HG02763 (cell line): Measurements from ENCODE around the gene KCNIP2.

Experiments used
- ATAC-seq: cut with Tn5 transposase; IDR thresholded peaks from one replicate; pipeline ENCODE4 v1.9.1; 2021; ENCODE audit warnings: mild to moderate bottlenecking, moderate library complexity; ENCODE audit not compliant: unreplicated experiment

Gene KCNIP2

DNA sequence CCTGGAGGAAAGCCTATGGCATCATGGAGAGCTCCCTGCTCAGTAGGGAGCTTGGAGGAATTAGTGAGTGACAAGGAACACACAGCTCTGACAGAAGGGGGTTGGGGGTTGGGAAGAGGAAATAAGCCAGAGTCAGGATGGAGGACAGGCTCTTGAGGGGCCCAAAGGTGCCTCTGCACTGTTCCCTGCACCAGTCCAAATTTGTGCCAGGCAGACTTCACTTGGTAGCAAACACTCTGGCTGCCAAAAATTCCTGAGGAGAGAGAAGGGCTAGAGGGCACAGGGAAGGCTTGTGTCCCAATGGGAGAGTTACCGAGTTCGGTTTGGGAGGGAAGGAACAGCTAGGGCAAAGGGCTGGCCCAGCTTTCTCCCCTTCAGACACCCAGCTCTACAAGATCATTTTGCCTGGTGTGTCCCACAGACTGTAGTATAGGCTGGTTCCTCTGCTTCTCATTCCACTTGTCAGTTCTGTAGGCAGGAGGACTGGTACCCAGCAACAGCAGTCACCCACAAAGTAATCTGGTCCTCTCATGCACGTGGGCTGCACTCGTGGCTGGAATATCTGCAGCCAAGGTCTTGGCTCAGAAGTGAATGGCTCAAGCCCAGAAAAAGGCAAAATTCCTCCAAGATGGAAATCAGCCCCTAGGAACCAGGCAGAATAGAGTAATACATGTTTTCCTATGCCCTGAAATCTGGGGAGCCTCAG lies 8.0 kb upstream of the KCNIP2 start:
- no peak for ATAC-seq

DNA sequence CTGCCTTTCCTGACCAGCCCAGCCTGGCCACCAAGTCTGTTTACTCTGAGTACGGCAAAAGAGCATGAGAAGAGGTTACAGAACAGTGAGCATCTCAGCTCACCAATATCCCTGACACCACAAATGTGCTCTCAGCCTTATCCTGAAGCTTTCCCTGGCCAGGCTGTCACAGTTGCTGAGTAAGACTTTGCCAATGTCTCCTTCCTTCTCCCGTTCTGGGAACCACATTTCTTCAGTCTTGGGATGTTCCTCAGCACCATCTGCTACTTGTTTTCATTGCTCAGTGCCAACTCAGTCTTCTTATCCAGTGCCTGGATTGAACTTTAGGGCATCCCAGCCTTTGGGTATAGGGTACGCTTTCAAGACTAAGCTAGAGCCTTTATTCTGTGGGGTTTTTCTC lies 7.1 kb upstream of the KCNIP2 start:
- no peak for ATAC-seq

DNA sequence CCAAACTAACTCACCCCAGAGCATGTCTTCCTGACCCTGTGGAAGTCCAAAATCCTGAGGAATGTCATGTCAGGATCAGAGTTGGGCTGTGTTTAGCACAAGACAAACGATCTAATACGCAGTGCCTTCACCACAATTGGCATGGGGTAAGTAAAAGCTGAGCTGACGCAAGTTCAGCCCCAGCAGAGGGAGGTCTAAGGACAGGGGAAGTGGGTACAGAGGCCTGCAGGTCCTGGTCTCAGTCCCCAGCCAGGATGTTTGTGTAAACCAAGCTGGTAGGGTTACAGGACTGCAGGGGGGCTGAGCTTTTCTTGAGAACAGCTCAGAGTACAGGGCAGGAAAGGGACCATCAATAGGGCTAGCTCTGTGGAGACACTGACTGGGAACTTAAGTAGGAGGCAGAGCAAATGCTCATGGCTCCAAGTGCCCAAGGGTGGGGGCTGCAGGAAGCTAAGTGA lies 5.3 kb upstream of the KCNIP2 start:
- no peak for ATAC-seq

DNA sequence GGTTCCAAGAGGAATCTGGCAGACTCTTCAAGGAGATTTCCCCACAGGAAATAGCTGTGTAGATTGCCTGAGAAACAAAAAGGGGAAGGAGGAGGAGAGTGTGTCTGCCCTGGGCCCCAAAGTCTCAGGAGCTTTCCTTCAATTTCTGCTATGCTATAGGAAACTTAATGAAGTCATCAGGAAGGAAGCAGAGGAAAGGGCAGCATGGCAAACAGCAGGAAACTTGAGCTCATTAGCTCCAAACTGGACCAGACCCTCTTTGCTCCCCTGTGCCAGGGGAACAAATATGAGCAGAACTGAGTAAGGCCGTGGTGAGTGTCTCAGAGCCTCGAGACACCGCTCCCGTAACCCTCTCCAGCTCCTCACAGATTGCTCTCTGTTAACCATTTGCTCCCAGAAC lies 4.8 kb upstream of the KCNIP2 start:
- ATAC-seq = no peak

DNA sequence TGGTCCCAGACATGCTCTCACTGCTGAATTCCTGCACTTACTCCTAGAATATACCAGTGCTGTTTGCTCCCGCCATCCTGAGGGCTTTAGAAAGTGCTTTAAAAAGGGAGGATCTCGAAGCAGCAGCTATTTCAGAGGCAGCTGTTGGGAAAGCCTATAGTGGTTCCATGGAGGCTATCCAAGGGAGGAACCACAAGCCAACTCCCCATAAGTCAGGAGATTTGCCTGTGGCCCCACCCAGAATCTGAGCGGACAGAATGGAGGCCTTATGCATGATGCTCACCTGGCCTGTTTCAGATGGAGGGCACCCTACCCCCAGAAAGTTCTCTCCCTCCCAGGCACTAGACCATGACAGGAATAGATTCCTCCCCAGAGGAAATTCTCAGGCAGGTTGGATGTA lies 2.3 kb upstream of the KCNIP2 start:
- ATAC-seq = no peak

DNA sequence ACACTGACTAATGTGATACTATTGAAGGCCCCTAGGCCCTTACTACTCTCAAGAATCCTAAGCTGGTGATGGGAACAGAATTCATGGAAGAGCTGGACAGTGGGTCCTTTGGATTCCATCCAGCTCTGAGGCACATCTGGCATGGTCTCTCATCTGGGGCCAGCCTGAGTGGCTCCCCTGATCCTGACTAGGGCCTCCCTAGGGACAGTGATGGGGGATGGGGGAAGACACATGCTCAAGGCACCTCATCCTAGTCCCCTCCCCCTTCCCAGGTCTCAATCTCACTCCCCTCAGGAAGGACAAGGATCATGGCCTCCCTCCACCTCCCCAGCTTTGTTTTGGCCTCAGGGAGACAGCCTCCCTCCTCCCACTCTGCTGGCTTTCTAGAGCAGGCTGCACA lies 1.8 kb downstream of the KCNIP2 start:
- ATAC-seq = no peak

DNA sequence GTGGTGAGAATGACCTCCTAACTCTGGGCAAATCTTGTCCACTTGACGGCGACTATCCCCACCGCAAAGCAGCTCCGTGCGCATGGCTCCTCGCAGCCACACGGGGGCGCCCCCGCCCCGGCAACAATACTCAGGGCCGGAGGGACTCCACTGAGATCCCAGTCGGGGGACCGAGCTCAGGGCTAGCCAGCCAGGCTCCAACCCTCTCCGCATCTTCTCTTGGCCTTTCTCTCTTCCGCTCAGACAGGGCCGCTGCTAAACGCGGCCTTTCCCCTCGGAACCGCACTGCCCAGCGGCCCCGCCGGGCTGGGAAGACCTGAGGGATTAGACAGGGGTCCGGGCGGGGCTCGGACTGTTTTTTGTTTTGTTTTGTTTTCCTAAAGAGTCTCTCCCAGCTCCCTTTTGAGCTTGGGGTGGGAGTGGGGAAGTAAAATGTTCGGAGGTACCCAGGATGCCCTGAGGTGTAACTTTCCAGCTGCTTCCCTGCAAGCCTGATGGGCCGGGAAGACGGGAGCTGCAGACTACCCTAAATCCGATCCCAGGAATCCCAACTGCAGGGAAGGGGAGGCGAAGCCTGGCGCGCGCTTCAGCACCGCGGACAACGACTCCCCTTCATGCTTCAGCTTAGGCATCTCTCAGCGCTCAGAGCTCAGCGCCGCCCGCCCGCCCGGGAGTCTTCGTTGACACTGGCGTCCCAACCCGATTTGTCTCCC lies 2.7 kb downstream of the KCNIP2 start:
- ATAC-seq = peak; percentile 50

DNA sequence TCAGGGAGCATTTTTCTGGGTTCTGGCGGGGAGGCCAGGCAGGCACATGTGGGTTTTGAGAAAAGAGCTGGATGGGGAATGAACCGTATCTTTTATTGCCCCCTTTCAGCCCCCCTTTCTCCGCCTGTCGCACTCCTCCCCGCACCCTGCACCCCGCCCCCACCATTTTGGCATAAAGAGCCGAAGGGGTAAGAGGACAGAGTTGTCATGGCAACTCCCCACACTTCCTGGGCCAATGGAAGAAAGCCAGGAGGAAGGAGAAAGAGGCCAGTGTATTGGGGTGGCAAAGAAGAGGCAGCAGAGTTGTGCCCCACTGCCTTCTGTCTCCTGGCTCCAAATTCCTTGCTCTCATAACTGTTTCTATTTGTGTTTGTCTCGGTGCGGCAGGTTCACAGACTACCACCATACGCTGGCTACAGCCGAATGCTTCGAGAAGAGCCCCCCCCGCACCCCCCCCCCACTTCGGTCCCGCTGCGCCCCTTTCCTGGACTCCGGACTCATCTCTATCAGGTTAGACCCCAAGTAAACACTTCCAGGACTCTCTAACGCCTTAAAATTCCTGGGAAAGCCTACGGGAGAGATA lies 3.4 kb downstream of the KCNIP2 start:
- ATAC-seq = no peak

DNA sequence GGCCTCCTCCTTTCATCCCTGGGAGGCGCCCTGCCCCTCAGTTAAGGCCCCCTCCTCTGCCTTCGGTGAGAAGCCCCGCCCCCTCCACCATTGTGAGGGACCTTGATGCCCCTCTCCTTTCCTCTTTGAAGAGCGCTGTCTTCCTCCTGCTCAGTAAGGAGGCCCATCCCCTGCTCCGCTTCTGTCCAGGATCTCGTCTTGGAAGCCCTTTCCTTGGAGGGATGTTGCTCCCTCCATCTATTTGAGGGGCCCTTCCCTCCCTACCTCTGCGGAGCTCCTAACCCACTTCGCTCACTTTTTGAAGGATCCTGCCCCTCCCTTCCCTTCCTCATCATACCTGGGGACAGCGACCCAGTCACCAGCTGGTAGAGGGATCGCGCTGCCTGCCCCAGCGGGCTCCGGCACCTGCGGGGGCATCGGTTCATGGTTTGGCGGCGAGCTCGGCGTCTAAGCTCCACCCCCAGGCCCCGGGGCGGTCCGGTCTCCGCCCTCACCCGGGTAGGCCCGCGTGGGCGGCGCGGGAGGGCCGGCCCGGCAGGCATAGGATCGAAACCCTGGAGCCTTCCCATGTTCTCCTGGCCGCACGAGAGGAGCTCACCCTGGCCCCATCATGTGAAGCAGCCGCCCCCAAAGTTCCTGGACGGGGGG lies 4.1 kb downstream of the KCNIP2 start:
- no peak for ATAC-seq

DNA sequence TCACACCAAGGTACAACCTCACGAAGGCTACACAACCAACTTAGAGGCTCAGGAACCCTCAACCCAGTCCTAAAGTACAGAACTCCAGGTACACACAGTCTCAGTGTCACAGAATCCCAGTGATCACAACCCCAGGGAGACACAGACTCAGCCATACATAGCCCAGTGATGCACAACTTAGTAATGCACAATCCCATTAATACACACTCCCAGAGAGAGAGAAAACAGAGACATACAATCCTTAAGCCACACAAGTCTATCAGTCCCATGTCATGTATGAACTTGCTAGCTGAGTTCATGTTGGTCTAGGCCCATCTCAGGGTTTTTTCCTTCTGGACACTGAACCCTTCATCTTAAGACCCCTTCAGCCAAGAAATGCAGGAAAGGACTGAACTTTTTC lies 4.6 kb downstream of the KCNIP2 start:
- no peak for ATAC-seq

DNA sequence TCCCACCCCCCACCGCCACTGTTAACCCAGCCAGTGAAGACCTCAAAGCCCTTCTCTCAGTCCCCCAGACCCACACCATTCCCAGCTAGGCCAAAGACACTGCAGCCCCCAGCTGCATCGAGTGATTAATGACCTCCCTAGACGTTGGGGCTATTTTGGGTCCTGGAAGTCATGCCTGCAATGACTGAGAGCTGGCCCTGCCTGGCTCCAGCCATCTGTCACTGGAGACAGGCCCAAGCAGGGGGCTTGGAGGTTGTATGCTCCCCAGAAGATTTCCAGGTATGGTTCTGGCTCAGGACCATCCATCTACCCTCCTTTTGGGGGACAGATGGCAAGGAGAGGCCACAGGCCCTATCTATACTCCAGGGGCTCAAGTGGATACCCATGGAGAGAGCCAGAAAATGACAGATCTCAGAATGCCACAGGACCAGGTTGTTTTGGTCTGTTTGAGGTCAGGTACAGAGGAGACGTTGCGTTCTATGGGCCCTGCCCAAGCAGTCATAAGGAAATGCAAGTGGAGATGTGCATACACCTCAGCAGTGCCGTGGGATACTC lies 5.1 kb downstream of the KCNIP2 start:
- no peak for ATAC-seq

DNA sequence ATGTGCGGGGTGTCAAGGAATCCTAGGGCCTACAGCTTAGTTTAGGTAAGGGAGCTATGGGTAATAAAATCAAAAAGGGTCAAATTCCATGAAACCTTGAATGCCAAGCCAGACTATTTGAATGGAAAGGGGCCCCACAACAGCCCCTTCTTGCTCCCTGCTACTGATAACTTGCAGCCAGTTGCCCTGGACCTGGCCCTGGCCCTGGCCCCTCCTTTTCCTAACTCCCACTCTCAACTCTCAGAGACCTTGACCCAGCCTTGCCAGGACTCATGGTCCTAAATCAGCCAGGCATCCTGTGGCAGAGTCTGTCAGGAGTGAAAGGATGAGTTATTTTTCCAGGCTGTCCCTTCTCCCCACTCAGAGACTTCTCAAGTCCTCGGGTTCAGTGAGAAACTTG lies 5.9 kb downstream of the KCNIP2 start:
- no peak for ATAC-seq

DNA sequence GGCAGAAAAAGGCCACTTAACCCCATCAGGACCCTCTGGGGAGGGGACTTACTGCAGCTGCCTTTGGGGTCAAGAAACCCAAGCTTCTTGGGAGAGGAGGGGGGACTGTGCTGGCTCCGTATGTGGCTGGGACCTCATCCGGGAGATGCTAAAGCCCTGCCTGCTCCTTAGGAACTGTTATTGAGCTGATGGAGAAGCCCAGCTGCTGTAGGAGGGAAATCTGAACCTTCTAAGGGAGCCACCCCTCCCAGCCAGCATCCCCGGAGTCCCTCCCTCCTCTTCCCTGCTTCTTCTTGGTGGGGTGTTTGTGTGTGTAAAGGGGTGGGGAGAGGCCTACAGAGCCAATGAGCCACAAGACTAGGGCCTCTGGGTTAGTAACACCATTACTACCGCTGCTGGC lies 8.2 kb downstream of the KCNIP2 start:
- ATAC-seq = no peak

DNA sequence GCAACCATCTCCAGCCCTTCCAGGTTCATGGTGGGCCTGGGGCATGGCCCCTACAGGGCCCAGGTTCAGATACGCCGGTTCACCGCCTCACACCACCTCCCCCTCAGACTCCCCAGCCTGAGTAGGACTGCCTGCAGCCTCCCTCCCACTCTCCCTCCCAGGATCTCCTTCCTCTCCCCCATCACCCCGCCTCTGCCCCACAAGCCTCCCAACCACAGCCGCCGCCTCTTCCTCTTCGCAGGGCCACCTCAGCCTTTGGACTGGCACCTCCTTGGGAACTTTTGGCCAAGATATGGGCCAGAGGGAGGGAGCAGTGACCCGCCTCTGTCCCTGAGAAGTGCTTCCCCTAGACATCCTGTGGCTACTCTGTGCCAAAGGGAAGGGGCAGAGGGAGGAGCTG lies 9.3 kb downstream of the KCNIP2 start:
- no peak for ATAC-seq

DNA sequence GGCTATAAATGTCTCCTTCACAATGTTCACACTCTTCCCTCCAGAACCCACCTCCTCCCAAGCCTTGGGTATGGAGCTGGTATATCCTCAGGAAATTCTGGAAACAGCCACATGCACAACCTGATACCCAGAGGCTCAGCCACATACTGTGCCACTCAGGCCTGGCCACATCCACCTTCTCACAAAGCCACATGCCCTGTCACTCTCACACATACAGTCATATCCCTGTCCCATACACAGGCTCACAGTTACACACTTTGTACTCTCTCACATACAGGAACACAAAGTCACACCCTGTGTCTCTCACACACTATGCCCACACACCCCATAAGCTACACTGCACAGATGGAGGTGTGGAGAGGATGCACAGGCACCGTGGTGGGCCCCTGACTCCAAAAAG lies 10.1 kb downstream of the KCNIP2 start:
- no peak for ATAC-seq

DNA sequence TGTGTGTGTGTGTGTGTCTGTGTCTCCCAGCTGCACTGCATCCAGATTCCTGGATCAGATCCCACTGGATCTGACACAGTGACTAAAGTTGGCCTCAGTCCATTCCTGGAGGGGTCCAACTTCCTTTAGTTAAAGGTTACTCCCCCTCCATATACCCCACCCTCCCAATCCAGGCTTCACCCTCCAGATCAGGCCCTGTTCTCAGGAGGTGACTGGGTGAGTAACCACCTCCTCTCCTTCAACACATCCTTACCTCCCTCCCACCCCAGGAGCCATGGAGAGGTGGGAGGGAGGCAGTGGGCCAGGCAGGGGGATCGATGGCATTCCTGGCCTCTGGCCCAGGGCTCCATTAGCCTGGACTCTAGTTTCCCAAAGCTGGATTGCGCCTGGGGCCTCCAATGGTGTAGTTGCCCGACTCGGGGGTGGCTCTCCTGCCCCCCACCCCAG lies 11.3 kb downstream of the KCNIP2 start:
- ATAC-seq = no peak

DNA sequence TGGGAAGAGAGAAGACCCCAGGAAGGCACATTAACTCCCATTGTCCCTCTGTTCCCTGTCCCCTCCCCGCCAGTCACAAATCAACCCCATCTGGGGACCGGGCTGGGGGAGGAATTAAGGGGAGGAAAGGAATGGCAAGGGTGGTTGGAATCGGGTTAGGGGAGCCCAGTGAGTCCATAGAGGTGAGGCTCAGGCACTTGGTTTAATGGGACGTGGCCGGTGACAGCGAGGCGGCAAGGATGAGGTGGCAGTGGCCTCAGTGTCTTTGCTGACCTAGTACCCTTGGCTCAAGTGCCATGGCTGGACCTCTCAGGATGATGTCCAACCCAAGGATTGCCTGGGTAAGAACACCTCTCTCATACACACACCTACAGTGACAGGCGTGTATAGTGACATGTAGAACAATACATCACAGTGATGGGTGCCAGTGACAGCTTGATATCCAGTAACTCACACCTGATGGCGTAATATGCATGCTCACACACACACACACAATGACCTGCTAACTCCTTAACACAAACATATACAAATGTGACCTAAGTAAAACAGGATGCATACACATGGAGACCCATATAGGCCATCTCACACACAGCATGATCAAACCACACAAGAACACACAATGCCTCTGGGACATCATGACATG lies 12.3 kb downstream of the KCNIP2 start:
- no peak for ATAC-seq

DNA sequence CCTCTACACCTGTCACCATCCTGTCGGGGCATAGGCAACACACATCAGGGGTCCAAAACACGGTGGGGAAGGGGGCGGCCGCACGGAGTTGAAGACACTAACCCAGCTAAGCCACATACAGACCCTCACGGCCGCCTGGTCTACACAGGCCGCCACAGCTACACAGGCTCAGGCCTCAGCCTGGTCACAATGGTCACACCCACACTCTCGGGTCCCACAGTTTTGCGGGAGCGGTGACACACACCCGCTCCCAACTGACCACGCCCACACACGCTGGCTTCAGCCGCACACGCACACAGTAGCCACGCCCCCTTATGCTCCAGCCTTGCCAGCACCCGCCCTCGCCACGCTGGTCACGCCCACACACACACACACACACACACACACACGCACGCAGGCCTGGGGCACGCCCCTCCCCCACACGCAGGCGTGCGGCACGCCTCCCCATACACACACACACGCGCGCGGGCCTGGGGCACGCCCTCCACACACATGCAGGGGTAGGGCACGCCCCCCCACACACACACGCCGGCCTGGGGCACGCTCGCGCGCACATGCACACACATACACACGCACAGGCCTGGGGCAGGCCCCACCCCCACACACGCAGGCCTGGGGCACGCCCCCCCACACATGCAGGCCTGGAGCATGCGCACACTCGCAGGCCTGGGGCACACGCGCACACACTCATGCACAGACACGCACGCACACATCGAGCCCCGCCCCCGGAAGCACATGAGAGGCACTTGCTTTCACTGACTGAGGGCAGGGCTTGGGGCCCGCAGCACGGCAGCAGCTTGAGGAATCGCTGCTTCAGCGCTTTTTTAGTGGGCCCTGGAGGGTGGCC lies 13.1 kb downstream of the KCNIP2 start:
- peak; percentile 58 for ATAC-seq

DNA sequence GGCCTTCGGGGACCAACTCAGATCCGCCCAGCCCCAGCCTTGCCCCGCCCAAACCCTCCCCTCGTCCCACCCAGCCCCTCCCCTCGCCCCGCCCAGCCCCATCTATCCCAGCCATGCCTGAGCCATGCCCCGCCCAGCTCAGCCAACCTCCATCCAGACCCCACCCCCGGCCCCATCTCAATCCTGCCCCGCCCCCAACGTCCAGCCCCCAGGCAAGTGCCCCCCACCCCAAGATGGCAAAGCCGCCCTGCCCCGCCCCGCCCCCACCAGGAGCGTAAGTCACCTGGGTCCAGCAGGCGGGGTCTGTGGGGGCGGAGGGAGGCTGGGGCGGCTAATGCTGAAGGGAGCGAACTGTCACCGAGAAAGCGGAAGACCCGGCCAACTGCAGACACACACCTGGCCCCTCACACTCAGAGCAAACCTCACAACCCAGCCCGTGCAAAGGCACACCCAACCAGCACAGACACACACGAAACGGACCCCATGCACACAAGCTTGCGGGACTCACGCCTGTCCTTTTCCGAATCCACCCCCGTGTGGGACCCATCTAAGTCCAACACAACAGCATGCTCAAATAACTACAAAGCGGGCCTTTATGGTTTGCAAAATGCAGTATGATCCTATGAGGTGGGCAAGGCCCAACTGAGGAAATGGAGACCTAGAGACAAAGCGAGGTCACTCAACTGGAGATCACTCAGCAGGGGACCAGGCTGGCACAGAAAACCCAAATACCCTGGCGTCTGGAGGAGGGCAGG lies 13.9 kb downstream of the KCNIP2 start:
- no peak for ATAC-seq
